GM12878 (cell line): Measurements from ENCODE around the gene ATF6. TPM values are rescaled to one million over a fixed set of nuclear protein-coding genes. Genes with fewer than 3 reads are reported as not detected.

ENCODE experiments used
- ATAC-seq: fragments of 200-7000 bp; cut with Tn5 transposase; 3 replicates; pipeline ENCODE4 v1.9.1; 2020; ENCODE audit warnings: mild to moderate bottlenecking, moderate library complexity
- BruUV-seq: library from RNA; stranded (reverse); fragments of 400-500 nt; replicated peaks from 2 replicates; lab custom pipeline; 2021; lab: Mats Ljungman, UMichigan
- CTCF ChIA-PET: fragments of 300-600 bp; sonication (Branson Sonifier 250); formaldehyde crosslinking; extraction: SDS; loops from one replicate; lab custom pipeline; 2021; ENCODE audit warnings: inconsistent platforms; lab: Yijun Ruan, JAX
- POLR2A ChIA-PET: fragments of 350-600 bp; formaldehyde crosslinking; extraction: SDS; loops from one replicate; lab custom pipeline; 2021; ENCODE audit warnings: inconsistent platforms; lab: Charles Lee
- RAD21 ChIA-PET: fragments of 300-600 bp; sonication (Branson Sonifier 250); formaldehyde crosslinking; loops from one replicate; lab custom pipeline; 2023; ENCODE audit warnings: antibody characterized with exemption; ENCODE audit not compliant: unreplicated experiment; lab: Charles Lee
- SMC1A ChIA-PET: fragments of 300-600 bp; sonication (Branson Sonifier 250); formaldehyde crosslinking; loops from one replicate; lab custom pipeline; 2023; ENCODE audit not compliant: unreplicated experiment, uncharacterized antibody; lab: Charles Lee
- DNase-seq: peaks from one replicate; pipeline ENCODE4 v3.0.0-alpha.2; 2011; ENCODE audit warnings: low read depth, low spot score
- FAIRE-seq: peaks from 3 replicates; lab custom pipeline; 2011; peaks lifted over from hg19 to GRCh38; lab: Jason Lieb, UNC
- H2AFZ ChIP-seq: 2 replicates; pipeline ENCODE4 v1.6.0; 2011; ENCODE audit warnings: low read depth, low read length, control low read depth; ENCODE audit not compliant: control insufficient read depth
- H3K27ac ChIP-seq: 2 replicates; pipeline ENCODE4 v1.5.1; 2011; ENCODE audit warnings: control low read depth; ENCODE audit not compliant: control insufficient read depth, insufficient read depth
- H3K27me3 ChIP-seq, 2 experiments: replicated peaks in 1 of 2; 2 replicates each; pipeline versions ENCODE4 v1.6.0 to v1.6.1; 2011; ENCODE audit warnings: low read length in 1 of 2; ENCODE audit not compliant: control insufficient read depth in 2 of 2, insufficient read depth in 2 of 2
- H3K36me3 ChIP-seq, 2 experiments: 2 replicates each; pipeline ENCODE4 v1.5.1; 2011; ENCODE audit warnings: low read length in 1 of 2; ENCODE audit not compliant: control insufficient read depth in 2 of 2, insufficient read depth in 2 of 2
- H3K4me1 ChIP-seq: 2 replicates; pipeline ENCODE4 v1.6.1; 2011; ENCODE audit warnings: mild to moderate bottlenecking, low read length, moderate library complexity, mixed read lengths; ENCODE audit not compliant: control insufficient read depth, insufficient read depth
- H3K4me2 ChIP-seq: 2 replicates; pipeline ENCODE4 v1.6.0; 2011; ENCODE audit warnings: control low read depth; ENCODE audit not compliant: control insufficient read depth, insufficient read depth
- H3K4me3 ChIP-seq: fragments of 200-600 bp; sonication (generic); 2 replicates; pipeline ENCODE4 v1.5.1; 2016
- H3K79me2 ChIP-seq: 2 replicates; pipeline ENCODE4 v1.6.0; 2011; ENCODE audit warnings: low read length; ENCODE audit not compliant: control insufficient read depth, insufficient read depth
- H3K9ac ChIP-seq: 2 replicates; pipeline ENCODE4 v1.8.0; 2011; ENCODE audit warnings: low read length, control low read depth, mixed read lengths; ENCODE audit not compliant: control insufficient read depth, insufficient read depth
- H3K9me3 ChIP-seq: replicated peaks from 3 replicates; pipeline ENCODE4 v1.5.1; 2011; ENCODE audit warnings: mild to moderate bottlenecking, low read length; ENCODE audit not compliant: control insufficient read depth, insufficient read depth
- H4K20me1 ChIP-seq: 2 replicates; pipeline ENCODE4 v1.6.0; 2011; ENCODE audit not compliant: control insufficient read depth, insufficient read depth
- DPF2 ChIP-seq: fragments of 450-650 bp; IDR thresholded peaks from 2 replicates; pipeline ENCODE4 v1.6.1; 2017; ENCODE audit warnings: mild to moderate bottlenecking
- ESRRA ChIP-seq: IDR thresholded peaks from 2 replicates; pipeline ENCODE4 v1.6.1; 2012; ENCODE audit warnings: mild to moderate bottlenecking, low read length, improper control_type of control experiment
- JUND ChIP-seq: IDR thresholded peaks from 2 replicates; pipeline ENCODE4 v1.6.1; 2012; ENCODE audit warnings: low read depth, mild to moderate bottlenecking, low read length, improper control_type of control experiment, moderate library complexity
- MYB ChIP-seq: fragments of 150-350 bp; IDR thresholded peaks from 2 replicates; pipeline ENCODE4 v1.6.1; 2014; ENCODE audit warnings: mild to moderate bottlenecking, low read depth, low read length, borderline replicate concordance
- NFYA ChIP-seq: IDR thresholded peaks from 2 replicates; pipeline ENCODE4 v1.6.1; 2011; ENCODE audit warnings: low read depth, mild to moderate bottlenecking, low read length, improper control_type of control experiment, borderline replicate concordance
- PAX5 ChIP-seq: IDR thresholded peaks from 2 replicates; pipeline ENCODE4 v1.6.1; 2011; ENCODE audit warnings: low read depth, low read length, borderline replicate concordance
- RCOR1 ChIP-seq: conservative IDR thresholded peaks from 2 replicates; pipeline ENCODE4 v1.6.1; 2012; ENCODE audit warnings: low read depth, low read length, improper control_type of control experiment
- SMARCA5 ChIP-seq: fragments of 450-650 bp; IDR thresholded peaks from 2 replicates; pipeline ENCODE4 v1.6.1; 2017; ENCODE audit warnings: mild to moderate bottlenecking
- SMC3 ChIP-seq: IDR thresholded peaks from 2 replicates; pipeline ENCODE4 v1.6.1; 2011; ENCODE audit warnings: low read length, improper control_type of control experiment, borderline replicate concordance
- SUZ12 ChIP-seq: fragments of 200-600 bp; sonication (generic); IDR thresholded peaks from one replicate; pipeline ENCODE4 v1.6.1; 2018; ENCODE audit warnings: antibody characterized with exemption, mild to moderate bottlenecking; ENCODE audit not compliant: unreplicated experiment
- TAF1 ChIP-seq: IDR thresholded peaks from 2 replicates; pipeline ENCODE4 v1.6.1; 2011; ENCODE audit warnings: mild to moderate bottlenecking, low read depth, low read length, borderline replicate concordance
- TBL1XR1 ChIP-seq: IDR thresholded peaks from 2 replicates; pipeline ENCODE4 v1.6.1; 2012; ENCODE audit warnings: low read depth, low read length, improper control_type of control experiment
- ZNF207 ChIP-seq: fragments of 450-650 bp; IDR thresholded peaks from 2 replicates; pipeline ENCODE4 v1.6.1; 2014; ENCODE audit warnings: antibody characterized with exemption, mild to moderate bottlenecking, borderline replicate concordance
- WGBS: methylation state at CpG from one replicate; pipeline ENCODE4 v1.1.6; 2016; ENCODE audit warnings: low lambda C conversion rate; ENCODE audit not compliant: insufficient replicate concordance, insufficient coverage; ENCODE audit errors: missing lambda C conversion rate; 5-methylcytosine and 5-hydroxymethylcytosine counted together
- in situ Hi-C: fragments of 300-500 bp; cut with MboI; formaldehyde crosslinking; loops from 9 replicates; pipeline ENCODE4 v1.14.3; 2018; ENCODE audit warnings: mixed read lengths
- intact Hi-C: fragments of 100-400 bp; cut with micrococcal nuclease; formaldehyde crosslinking; loops from one replicate; pipeline ENCODE4 v1.14.2; 2022; ENCODE audit not compliant: unreplicated experiment
- polyA plus RNA-seq, 11 experiments: library from polyadenylated mRNA; depleted of rRNA in 4 of 11; unstranded in 6 of 11; stranded (reverse) in 5 of 11; fragments of >200 nt; fragmentation: Nextera tagmentation in 4 of 11; fragmentation: Illumina TruSeq in 1 of 11; extraction: Ambion mirVana in 4 of 11; extraction: Trizol in 1 of 11; gene quantifications; 1 replicate in 1 of 11; 2 replicates in 10 of 11; pipeline versions ENCODE4 v1.2.1 to v1.2.3, GENCODE V29; 2011 to 2016; ENCODE audit warnings: inconsistent platforms in 2 of 11, missing spikeins in 2 of 11, low read depth in 1 of 11
- total RNA-seq, 4 experiments: library from RNA; depleted of rRNA in 3 of 4; stranded (reverse); fragments of >200 nt in 3 of 4; fragmentation: Illumina TruSeq in 1 of 4; extraction: Trizol in 1 of 4; gene quantifications; 2 replicates each; pipeline versions ENCODE4 v1.2.1 to v1.2.3, GENCODE V29; 2013 to 2021
- TF ChIP-seq, protein P1 (sequence below): fragments of 450-650 bp; conservative IDR thresholded peaks from 2 replicates; pipeline ENCODE4 v1.6.1; 2017; ENCODE audit warnings: mild to moderate bottlenecking, moderate library complexity
- TF ChIP-seq, protein P2 (sequence below): fragments of 150-350 bp; IDR thresholded peaks from 2 replicates; pipeline ENCODE4 v1.6.1; 2014; ENCODE audit warnings: mild to moderate bottlenecking, low read depth, low read length
- TF ChIP-seq, protein P3 (sequence below): fragments of 450-650 bp; formaldehyde crosslinking; IDR thresholded peaks from 2 replicates; pipeline ENCODE4 v1.5.0; 2022; ENCODE audit warnings: mild to moderate bottlenecking, missing genetic modification characterization

Gene ATF6
- total and polyA plus RNA-seq, 10 of the 15 experiments (the other 5 are each of a cell fraction or from before 2014, with no cell fraction given): 7.8 to 24.3 (median 14.7) TPM

DNA sequence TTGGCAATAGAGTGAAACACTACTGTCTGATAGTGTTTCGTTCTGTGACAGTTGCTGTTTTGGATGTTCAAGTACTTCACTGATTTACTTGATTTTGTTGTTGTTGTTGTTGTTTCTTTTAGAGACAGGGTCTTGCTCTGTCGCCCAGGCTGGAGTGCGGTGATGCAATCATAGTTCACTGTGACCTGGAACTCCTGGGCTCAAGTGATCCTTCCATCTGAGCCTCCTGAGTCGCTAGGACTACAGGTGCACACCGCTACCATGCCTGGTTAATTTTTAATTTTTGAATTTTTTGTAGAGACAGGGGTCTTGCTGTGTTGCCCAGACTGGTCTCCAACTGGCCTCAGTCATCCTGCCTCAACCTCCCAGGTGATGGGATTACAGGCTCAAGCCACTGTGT, 2.3 kb downstream of the ATF6 start:
- RAD21 ChIA-PET: interaction anchor here (1.1 kb wide), 1 partner anchor 269 kb away, joined by 3 read pairs; no protein-coding TSS in a partner anchor
- in situ Hi-C loops: no loop called here
- no peak for FAIRE-seq
- POLR2A ChIA-PET: no interaction called here
- H3K27me3 ChIP-seq: no peaks in the 10 kb centered on the region
- peaks cover 17% of the 10 kb centered on the region for H3K4me1 ChIP-seq
- peaks cover 79% of the 10 kb centered on the region for H3K79me2 ChIP-seq
- intact Hi-C loops: no loop called here
- TF ChIP-seq ESRRA (no peak), JUND (no peak), SMARCA5 (no peak), TBL1XR1 (no peak), DPF2 (no peak), PAX5 (no peak), SMC3 (no peak), TAF1 (no peak), MYB (no peak), ZNF207 (no peak), RCOR1 (no peak), NFYA (no peak), SUZ12 (no peak)
- TF ChIP-seq, protein P1, sequence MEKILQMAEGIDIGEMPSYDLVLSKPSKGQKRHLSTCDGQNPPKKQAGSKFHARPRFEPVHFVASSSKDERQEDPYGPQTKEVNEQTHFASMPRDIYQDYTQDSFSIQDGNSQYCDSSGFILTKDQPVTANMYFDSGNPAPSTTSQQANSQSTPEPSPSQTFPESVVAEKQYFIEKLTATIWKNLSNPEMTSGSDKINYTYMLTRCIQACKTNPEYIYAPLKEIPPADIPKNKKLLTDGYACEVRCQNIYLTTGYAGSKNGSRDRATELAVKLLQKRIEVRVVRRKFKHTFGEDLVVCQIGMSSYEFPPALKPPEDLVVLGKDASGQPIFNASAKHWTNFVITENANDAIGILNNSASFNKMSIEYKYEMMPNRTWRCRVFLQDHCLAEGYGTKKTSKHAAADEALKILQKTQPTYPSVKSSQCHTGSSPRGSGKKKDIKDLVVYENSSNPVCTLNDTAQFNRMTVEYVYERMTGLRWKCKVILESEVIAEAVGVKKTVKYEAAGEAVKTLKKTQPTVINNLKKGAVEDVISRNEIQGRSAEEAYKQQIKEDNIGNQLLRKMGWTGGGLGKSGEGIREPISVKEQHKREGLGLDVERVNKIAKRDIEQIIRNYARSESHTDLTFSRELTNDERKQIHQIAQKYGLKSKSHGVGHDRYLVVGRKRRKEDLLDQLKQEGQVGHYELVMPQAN: no peak
- TF ChIP-seq, protein P2, sequence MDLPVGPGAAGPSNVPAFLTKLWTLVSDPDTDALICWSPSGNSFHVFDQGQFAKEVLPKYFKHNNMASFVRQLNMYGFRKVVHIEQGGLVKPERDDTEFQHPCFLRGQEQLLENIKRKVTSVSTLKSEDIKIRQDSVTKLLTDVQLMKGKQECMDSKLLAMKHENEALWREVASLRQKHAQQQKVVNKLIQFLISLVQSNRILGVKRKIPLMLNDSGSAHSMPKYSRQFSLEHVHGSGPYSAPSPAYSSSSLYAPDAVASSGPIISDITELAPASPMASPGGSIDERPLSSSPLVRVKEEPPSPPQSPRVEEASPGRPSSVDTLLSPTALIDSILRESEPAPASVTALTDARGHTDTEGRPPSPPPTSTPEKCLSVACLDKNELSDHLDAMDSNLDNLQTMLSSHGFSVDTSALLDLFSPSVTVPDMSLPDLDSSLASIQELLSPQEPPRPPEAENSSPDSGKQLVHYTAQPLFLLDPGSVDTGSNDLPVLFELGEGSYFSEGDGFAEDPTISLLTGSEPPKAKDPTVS: no peak
- TF ChIP-seq, protein P3, sequence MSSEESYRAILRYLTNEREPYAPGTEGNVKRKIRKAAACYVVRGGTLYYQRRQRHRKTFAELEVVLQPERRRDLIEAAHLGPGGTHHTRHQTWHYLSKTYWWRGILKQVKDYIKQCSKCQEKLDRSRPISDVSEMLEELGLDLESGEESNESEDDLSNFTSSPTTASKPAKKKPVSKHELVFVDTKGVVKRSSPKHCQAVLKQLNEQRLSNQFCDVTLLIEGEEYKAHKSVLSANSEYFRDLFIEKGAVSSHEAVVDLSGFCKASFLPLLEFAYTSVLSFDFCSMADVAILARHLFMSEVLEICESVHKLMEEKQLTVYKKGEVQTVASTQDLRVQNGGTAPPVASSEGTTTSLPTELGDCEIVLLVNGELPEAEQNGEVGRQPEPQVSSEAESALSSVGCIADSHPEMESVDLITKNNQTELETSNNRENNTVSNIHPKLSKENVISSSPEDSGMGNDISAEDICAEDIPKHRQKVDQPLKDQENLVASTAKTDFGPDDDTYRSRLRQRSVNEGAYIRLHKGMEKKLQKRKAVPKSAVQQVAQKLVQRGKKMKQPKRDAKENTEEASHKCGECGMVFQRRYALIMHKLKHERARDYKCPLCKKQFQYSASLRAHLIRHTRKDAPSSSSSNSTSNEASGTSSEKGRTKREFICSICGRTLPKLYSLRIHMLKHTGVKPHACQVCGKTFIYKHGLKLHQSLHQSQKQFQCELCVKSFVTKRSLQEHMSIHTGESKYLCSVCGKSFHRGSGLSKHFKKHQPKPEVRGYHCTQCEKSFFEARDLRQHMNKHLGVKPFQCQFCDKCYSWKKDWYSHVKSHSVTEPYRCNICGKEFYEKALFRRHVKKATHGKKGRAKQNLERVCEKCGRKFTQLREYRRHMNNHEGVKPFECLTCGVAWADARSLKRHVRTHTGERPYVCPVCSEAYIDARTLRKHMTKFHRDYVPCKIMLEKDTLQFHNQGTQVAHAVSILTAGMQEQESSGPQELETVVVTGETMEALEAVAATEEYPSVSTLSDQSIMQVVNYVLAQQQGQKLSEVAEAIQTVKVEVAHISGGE (CRISPR knock-in tag): no peak
- H4K20me1 ChIP-seq: no peaks in the 10 kb centered on the region
- no peaks in the 10 kb centered on the region for H3K36me3 ChIP-seq
- WGBS: 100% methylated on average over 5 of the region's 5 CpGs
- SMC1A ChIA-PET: interaction anchor here (0.5 to 0.6 kb wide), 2 partner anchors 35 to 274 kb away, joined by 3 to 4 read pairs; no protein-coding TSS in a partner anchor
- no peak for DNase-seq
- H3K27ac ChIP-seq: no peak overlapping the region
- no peak for ATAC-seq
- H3K9me3 ChIP-seq: no peaks in the 10 kb centered on the region
- 0 out of 2 replicates have a peak overlapping the region, but pooled peaks have one; percentile 4 for H3K4me3 ChIP-seq
- H3K9ac ChIP-seq: no peak overlapping the region
- H3K4me2 ChIP-seq: 0 out of 2 replicates have a peak overlapping the region, but pooled peaks have one; percentile 2
- no TSS peak for BruUV-seq
- CTCF ChIA-PET: interaction anchor here (2.1 kb wide), 1 partner anchor 11 kb away, joined by 10 read pairs; no protein-coding TSS in a partner anchor
- H2AFZ ChIP-seq: no peak overlapping the region
